GM21737 (cell line): ENCODE results near the gene SLC38A5.
"Not testable (repeated sequence)": the region's sequence is repeated elsewhere in the genome, so short reads cannot be mapped to it uniquely, and the experiment has no call there.

Source experiments
- ATAC-seq: cut with Tn5 transposase; IDR thresholded peaks from one replicate; pipeline ENCODE4 v1.9.1; 2021; ENCODE audit warnings: mild to moderate bottlenecking, moderate library complexity; ENCODE audit not compliant: unreplicated experiment

The SLC38A5 gene

DNA sequence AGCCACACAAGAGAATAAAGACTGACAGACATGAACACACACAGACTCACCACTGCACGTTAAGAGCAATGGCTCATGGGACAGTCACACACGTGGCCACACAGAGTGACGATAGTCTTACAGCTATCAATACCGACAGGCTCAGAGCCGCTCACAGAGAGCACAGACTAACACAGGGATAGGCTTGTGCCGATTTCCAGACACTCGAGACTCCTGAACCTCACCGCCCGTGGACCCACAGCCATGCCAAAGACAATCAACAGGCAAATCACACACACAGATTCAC, 716 bp upstream of the SLC38A5 start:
- no peak for ATAC-seq

DNA sequence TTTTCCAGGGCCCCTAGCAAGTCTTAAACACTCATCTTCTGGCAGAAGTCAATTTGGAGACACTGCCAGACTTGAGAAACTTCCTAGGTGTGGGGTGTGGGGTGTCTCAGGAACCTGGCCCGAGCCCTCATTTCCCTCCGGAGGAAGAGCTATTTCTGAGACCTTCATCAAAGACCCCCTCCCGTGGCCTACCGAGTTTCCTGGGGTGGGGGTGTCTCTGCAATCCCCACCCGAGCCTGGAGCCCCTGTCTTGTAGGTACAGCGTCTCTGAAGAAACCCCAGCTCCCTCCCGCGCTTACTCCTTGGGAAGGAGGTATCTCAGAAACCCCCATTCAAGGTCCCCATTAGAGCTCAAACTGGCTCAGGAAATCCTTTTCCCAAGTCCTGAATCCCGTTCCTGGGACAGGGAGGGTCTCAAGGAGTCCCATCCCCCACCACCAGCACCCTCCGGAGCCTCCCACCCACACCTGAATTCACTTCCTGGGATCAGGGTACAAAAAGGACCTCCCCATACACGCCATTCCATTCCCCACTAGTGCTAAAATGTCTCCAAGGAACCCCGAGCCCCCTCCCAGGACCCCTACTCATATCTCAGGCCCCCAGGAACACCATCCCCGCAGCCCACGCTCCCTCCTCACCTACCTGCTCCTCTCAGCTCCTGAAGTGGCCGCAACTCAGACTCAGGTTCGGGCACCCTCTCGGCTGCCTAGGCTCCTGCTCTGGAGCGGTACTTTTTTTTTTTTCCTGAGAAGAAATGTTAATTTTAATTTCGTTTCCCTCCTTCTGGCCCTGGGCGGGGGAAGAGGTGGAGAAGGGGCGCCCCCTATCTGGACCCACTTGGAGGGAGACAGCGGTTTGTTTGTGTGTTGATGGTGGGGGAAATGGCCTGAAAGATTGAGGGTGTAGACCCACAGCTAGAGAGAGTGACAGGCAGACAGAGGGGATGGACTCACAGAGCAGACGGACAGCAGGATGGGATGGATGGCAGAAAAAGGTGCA, 1.1 kb downstream of the SLC38A5 start:
- ATAC-seq, result no peak

DNA sequence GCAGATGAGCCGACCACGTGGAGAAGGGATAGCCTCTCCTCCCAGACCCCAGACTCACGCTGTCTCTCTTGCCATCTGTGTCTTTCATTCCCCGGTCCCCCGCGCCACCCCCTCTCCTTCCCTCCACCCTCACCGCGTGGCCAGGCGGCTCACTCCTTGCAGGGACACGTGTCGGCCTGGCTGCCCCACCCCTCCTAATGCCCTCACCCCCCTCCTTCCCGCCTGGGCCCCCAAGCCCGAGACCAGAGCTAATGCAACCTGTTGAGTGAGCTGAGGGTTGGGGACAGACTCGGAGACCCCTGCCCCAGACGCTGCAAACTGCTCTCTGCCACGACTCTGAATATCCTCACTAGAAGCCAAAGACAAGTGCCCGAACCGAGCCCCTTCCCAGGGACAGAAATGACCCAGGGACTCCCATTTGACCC, 1.8 kb downstream of the SLC38A5 start:
- ATAC-seq, result no peak

DNA sequence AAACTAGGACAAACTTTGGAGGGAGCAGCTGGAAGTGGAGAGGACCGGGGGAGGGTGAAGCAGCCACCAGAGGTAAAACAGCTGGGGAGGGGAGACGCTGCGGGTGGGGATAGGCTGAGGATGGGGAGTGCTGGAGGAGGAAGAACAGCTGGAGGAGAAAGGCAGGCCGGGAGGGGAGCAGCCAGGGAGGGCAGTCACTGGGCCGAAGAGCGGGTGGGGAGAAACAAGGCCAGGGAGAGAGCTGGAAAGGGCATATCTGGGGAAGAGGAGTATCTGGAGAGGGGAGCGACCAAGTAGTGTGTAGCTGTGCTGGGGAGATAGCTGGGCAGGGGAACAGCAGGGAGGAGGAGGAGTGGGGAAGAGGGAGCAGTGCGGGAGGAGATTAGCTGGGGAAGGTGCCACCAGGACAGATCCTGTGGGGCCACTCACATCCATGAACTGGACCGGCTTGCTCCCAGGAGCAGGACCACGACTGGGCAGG, 2.7 kb downstream of the SLC38A5 start:
- no peak for ATAC-seq

DNA sequence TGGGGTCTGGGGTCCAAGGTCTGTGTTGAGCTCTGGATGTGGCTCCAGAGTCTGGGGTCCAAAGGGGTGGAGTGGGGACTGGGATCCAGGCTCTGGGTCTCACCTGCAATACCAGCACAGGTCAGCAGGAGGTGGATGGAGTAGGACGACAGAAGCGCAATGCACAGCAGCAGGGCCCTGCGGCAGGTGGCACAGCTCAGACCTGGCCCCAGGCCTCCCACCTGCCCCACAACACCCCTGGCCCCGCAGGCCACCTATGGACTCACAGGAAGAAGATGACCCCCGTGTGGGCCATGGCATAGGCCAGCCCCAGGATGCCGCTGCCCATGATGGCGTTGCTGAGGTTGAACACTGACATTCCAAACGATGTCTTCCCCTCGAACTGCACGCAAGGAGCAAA, 3.4 kb downstream of the SLC38A5 start:
- ATAC-seq, result no peak

DNA sequence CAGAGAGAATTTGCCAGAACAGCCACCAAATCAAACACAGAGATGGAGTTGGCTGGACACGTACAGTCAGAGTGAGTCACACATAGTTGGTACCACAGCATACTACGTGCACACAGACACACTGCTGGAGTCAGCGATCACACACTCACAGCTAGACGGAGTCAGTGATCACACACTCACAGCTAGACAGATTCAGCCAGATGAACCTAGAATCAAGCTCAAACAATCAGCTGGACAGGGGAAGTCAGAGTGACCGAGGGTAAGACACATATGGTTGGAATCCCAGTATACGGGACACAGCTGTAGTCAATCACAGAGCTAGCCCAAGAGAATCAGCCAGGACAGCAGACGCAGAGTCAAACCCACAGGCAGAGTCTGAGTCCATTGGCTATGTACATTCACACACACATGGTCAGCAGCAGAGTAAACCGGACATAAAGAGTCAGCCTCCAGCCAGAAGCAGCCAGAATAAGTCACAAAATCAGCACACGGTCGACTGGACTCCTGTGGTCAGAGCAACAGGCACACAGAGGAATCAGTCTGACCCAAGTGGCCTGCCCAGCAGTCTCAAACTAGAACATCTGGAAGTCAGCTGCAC, 4.6 kb downstream of the SLC38A5 start:
- no peak for ATAC-seq

DNA sequence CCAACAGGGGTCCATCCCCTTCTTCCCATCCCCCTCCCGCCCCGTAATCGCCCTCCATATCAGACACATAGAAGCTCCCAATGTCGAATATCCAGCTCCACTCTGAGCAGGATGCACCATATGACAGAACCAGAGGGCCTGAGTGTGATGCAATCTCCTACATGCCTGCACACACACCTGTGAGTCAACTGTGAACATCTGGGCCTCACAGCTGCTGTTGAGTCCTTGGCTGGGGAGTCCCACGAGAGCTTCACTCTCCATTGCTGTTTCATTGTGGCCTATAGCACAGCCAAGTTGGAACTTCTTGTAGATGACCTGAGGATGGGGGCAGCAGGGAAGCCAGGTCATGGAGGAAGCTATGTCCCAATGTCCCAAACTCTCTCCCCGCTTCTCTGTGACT, 8.2 kb downstream of the SLC38A5 start:
- ATAC-seq, result no peak

DNA sequence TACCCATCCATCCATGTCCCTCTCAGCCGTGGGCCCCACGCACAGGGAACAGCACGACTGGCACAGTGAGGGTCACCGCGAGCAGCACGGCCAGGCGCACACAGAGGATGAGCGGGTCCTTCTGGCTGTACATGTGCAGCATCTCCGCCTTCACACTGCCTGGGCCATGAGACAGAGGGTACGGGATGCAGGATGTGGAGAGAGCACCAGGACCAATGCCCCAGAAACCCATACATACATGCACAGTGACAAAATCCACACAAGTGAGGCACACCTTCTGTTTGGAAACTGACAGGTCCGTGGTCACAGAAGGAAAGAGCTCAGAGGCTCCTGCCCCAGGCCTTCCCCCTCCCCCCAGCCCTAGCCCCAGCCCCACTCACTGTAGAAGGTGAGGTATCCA, 9.5 kb downstream of the SLC38A5 start:
- ATAC-seq, result no peak

DNA sequence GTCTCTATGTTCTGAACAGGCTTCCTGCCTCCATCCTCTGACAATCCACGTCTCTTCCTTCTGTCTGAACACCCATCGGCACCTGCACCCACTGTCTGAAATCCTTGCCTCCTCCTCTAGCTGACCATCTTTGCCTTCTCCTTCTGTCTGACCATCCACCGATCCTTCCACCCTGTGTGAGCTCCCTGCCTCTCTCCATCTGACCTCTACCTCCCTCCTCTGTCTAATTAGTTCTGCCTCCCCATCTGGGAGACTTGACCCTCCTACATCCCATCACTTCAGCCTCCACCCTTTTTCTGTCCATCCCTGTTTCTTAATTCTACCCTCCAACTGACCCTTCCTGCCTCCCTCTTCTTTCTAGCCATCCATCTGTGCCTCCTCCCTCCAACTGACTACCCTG, 10.0 kb downstream of the SLC38A5 start:
- ATAC-seq, result no peak

DNA sequence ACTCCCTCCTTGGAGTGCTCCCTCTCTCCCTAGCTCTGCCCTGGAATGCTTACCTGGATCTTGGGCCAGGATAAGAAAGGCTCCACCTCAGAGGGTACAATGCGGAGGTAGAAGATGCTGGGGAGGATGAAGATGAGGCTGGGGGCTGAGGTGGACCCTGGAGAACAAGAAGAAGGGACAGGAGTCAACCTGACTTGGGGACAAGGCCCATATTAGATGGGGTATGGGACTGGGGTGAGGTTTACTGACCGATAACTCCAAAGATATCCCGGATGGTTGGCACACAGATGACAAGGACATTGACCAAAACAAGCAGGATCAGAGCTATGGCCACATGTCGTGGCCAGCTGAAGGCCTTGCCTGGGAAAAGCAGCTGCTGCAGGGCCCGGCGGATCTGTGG, 10.6 kb downstream of the SLC38A5 start:
- no peak for ATAC-seq

DNA sequence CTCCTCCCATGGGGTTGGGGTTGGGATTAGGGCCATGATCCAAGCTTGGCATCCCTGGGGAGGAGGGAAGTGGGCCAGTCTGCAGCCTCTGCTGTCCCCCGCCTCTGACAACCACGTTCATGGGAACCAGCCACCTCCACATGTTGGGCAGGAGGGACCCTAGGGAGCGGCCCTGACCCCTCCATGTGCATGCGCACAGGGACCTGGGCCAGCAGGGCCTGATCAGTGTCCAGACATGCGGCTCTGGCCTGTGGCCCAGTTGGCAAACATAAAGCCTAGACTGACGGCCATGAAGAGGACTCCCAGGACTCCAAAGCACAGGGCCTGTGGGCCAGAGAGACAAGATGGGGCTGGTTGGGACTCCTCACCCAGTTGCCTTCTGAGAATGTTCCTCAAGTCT, 11.3 kb downstream of the SLC38A5 start:
- no peak for ATAC-seq

DNA sequence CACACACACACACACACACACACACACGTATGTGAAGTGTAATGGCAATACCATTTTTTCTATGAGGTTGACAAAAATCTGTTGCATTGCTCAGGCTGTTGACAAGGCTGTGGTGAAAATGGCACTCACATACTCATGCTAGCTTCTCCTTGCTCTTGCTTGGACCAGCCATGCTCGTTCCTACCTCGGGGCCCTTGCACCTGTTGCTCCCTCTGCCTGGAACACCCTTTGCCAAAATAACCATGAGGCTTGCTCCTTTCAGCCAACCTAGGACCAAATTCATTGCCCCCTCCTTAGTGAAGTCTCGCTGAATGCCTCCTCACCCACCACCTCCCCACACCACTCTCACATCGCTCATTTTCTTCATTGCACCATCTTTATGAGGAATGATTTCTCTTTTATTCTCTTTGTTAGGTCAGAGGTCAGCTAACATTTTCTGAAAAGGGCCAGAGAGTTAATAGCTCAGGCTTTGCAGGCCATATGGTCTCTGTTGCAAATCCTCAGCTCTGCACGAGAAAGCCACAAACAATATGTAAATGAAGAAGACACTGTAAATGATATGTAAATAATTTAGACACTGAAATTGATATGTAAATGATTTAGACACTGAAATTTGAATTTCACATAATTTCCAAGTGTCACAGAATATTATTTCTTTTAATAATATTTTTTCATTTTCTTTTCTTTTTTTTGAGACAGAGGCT, 13.3 kb downstream of the SLC38A5 start:
- no peak for ATAC-seq

DNA sequence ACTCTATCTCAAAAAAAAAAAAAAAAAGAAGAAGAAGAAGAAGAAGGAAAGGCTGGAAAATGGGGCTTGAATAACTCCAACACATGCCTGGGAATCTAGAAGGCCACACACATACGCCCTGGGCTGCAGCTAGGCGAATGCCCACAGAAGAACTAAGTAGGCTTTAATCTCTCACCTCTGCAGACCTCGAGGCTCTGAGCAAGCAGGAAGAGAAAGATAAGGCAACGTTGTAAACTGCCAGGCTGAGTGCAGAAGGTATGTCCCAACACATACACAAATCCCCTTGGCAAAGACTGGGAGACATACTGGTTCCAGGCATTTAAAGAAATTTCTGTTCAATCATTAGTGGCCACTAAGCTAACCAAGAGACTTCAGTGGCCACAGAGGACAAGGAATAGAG, 18.4 kb downstream of the SLC38A5 start:
- ATAC-seq, result no peak

DNA sequence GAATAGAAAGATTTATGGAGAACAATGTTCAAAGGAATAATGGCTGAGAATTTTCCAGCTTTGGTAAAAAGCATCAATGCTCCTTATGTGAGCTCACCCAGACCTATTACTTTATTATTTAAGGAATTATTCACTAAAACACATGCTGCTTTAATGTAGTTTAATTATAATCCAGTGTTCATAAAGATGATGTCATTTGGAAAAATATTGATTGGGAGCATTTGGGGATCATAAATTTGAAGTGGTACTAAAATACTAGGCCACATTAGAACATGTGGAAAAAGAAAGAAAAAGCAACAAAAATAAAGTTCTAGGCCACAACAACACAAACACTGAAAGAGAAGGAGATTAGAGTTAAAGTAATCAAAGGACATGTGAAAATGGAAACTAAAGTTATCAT, 20.0 kb downstream of the SLC38A5 start:
- ATAC-seq, result no peak

DNA sequence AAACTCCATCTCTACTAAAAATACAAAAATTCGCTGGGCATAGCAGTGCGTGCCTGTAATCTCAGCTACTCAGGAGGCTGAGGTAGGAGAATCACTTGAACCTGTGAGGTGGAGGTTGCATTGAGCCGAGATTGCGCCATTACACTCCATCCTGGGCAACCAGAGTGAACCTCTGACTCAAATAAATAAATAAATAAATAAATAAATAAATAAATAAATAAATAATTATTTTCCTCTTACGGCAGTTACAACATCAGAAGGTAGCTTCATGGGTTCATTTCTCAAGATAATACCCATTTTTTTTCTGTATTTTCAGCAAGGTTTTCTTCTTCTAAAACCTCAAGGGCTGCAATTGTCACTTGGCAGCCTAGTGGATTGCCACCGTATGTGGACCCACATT, 22.9 kb downstream of the SLC38A5 start:
- ATAC-seq, result not testable (repeated sequence)

DNA sequence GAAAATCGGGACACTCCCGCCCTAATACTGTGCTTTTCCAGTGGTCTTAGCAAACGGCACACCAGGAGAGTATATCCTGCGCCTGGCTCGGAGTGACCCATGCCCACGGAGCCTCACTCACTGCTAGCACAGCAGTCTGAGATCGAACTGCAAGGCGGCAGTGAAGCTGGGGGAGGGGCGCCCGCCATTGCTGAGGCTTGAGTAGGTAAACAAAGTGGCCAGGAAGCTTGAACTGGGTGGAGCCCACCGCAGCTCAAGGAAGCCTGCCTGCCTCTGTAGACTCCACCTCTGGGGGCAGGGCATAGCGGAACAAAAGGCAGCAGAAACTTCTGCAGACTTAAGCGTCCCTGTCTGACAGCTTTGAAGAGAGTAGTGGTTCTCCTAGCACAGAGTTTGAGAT, 36.3 kb downstream of the SLC38A5 start:
- not testable (repeated sequence) for ATAC-seq

DNA sequence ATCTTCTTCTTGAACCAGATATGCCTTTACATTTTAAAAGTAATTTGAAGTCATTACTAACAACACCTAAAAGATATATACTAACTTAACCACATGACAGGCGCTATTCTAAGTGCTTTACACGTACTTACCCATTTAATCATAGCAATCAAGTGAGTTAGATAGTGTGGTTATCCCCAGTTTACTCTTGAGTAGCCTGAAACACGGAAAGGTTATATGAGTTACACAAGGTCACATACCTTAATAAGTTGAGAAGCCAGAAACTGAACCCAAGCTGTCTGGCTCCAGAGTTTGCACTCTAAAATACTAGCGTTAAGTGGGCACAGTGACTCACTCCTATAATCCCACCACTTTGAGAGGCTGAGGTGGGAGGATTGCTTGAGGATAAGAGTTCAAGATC, 39.9 kb downstream of the SLC38A5 start:
- not testable (repeated sequence) for ATAC-seq

DNA sequence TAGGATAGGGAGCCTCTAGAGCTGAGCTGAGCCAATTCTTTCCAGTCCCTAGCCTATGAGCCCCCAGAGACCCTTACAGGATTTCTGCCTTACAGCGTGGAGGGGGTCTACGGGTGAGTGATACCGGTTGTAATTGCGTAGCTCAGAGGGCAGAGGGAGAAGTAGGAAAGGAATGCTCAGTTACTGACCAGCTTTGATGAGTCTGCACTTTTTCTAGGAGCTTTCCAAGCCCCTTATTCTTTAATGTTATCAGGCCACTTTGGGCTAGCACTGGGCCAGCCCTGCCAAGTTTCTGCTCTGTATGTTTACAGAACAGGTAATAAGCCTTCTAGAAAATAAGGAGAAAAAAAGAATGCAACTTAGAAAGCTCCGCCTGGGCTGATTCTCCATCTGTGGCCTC, 40.5 kb downstream of the SLC38A5 start:
- ATAC-seq, result not testable (repeated sequence)

DNA sequence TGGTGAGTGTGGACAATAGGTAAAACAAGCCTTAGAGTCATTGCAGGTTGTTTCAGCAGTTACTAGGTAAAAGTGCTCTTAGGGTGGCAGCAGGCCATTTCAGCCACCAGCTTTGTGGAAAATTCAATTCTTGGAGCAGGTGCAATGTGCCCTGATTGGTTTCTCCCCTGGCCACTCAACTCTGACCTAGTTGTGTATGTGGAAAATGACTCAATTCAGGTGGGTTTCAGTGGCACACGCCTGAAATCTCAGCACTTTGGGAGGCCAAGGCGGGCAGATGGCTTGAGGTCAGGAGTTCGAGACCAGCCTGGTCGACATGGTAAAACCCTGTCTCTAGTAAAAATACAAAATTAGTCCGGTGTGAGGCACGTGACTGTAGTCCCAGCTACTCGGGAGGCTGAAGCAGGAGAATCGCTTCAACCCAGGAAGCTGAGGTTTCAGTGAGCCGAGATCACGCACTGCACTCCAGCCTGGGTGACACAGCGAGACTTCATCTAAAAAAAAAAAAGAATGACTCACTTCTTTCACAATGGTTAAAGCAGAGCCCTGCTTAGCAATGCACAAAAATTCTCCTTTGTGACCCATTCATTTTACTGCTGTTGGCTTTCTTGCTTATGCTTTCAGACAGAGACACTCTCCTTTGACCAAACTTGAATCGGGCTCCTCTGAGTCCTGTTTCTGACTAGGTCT, 42.9 kb downstream of the SLC38A5 start:
- ATAC-seq, result not testable (repeated sequence)

DNA sequence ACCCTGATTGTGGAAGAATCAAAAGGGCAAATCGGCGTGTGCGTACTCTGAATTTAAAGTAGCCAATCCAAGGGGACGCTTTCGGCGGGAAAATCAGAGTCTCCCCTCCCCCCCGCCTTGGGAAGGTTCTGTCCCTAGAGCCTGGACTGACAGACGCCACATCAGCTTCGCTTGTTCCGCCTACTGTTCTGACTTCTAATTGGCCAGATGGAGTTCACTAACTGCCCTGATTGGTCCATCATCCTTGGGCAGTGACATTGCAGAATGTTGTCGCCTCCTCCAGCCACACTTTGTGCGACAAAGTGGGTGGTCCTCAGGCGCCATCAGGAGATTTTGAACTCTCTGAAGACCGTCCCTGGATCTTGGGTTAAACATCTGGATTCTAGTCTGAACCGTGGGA, 58.2 kb downstream of the SLC38A5 start, which contains the start of gene SSX4B:
TSS of gene SSX4B (minus strand) at position 101 of the 400 bp plus-strand sequence. CDS start 588 bp downstream, outside the sequence.
- not testable (repeated sequence) for ATAC-seq
